NCI-H187 treated with DMSO at 0.1 percent for 48 hours (cell line): Measurements from ENCODE around the gene RCOR3.
A peak's percentile ranks its signal among the peaks of the same experiment; 100 is the strongest.
"Not testable (repeated sequence)": the region's sequence is repeated elsewhere in the genome, so short reads cannot be mapped to it uniquely, and the experiment has no call there.

Source experiments
- DNase-seq: peaks from one replicate; lab custom pipeline; 2025; lab: John Stamatoyannopoulos, UW

Gene RCOR3

DNA sequence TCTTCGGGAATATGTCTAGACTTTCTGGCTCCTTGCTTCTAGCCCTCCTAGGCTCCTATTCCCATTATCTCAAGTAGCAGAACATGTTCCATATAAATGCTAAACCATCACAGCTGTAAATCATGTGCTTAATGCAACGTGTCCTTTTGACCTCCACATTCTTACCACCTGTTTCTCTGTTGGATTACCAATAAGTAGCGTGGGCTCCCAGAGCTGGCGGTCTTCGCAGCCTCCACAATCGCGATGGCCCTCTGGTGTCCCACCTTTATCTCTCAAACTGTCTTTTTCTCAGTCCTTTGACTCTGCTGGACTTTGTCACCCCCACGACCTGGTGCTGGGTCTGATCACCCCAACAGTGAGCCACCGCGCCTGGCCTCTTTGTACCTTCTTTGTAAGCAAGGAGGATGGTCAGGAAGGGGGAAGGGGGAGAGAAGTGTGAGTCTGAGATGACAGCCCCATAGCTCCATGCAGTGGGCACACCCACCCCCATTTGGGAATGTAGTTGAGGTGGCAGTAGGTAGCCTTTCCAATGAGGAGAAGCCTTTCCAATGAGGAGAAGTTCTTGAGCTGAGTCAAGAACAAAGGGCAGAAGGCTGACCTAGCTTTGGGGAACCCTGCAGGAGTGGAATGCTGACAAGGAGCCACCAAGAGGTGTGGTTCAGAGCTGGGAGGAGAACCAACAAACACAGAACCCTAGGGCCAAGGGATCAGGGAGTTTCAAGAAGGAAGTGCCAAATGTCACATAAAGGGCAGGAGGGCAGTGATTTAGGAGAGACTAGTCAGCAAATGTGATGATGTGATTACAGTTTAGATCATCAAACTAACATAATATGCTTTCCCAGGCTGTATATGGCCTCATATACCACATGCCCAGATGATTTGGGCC, 81.7 kb downstream of the RCOR3 start:
- no peak for DNase-seq

- no peak for DNase-seq
These were observed 82.8 kb downstream of the RCOR3 start for GRCh38 chr1:211341999-211342398.

DNA sequence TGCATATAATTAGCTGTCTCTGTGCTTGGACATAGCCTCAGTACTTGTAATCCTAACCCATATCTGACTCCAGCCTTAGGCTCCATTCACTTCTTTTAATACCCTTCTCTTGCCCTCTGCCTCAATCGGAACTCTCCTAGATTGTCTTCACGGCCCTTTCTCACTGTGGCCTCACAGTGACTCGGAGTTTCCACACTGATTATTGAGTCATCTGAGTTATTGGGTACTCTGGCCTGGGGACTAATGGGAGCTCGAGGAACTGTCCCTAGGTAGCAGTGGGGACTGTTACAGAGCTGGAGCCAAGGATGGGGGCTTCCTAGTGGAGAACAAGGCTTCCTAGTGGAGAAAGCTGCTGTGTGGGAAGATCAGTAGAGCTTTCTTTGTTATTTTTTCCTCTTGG, 84.4 kb downstream of the RCOR3 start:
- DNase-seq = no peak

DNA sequence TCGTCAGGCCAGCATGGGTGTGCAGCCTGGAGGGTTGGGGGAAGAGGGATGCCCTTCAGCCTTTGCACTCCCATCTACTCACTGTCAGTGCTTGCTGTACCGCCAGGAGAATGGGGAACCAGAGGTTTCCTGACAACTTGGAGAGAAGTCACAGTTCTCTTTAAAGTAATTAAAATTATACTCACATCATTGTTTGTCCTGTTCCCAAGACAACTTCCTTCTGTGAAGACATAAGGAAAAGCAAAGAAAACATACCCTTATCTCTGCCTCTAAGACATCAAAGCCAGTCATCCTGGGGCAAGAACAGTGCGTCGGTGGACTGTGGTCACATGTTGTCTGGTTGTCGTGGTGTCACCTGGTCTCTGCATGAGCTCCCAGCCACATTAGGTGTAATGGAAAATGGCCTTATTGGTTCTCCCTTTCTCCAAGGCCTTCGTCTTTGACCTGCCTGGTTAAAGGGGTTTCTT, 85.0 kb downstream of the RCOR3 start:
- DNase-seq = no peak

DNA sequence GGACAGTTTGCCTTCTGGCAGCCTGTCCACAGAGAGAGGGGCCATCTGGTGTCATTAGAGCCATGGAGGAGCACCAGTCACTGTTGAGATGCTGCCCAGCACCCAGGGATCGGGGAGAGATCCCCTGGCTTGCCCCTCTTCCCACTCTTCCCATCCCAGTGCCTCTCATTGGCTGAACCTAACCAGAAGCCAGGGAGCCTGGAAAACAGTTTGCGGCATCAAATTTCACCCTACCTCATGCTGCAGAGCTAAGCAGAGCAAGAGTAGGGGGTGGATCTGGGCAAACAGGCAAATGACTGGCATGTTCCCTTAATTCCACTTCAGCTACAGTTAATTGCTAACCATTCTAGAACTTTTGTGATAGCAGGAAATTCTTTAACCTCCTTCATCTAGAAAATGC, 86.6 kb downstream of the RCOR3 start:
- DNase-seq = no peak

- DNase-seq = peak; percentile 86
These were observed 88.1 kb downstream of the RCOR3 start for GRCh38 chr1:211347077-211347844.

DNA sequence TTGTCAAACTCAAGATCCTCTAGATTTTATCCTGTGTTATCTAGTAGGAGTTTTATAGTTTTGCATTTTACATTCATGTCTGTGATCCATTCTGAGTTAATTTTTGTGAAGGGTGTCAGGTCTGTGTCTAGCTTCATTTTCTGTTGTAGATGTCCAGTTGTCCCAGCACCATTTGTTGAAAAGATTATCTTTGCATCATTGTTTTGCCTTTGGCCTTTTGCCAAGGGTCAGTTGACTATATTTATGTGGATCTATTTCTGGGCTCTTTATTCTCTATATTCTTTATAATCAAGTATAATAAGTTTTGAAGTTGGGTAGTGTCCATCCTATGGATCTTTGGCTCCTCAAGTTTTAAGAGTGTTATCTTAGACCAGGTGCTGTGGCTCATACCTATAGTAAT, 89.4 kb downstream of the RCOR3 start:
- no peak for DNase-seq

DNA sequence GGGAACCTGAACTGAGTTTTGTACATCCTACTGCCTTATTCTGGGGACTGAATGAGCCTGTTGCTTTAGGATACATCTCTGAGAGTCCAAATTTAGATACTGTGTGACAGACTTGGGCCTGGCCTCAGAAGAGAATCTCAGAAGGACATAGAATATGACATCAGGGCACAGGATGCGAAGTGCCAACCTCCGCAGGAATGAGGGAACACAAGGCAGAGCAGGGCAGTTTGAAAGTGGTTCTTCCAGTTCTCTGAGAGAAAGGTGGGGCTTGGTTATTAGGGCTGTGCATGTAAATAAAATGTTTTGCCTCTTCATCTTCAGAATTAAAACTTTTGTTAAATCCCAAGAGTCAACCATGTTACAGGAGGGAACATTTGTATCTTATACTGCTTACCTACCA, 90.6 kb downstream of the RCOR3 start:
- DNase-seq = no peak

DNA sequence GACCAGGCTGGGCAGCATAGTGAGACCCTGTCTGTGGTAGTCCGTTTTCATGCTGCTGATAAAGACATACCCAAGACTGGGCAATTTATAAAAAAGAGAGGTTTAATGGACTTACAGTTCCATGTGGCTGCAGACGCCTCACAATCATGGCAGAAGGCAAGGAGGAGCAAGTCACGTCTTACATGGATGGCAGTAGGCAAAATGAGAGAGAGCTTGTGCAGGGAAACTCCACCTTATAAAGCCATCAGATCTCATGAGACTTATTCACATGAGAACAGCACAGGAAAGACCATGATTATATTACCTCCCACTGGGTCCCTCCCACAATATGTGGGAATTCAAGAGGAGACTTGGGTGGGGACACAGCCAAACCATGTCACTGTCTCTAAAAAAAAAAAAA, 92.9 kb downstream of the RCOR3 start:
- DNase-seq = not testable (repeated sequence)

- no peak for DNase-seq
These were observed 93.3 kb downstream of the RCOR3 start for GRCh38 chr1:211352465-211352864.

- no peak for DNase-seq
These were observed 93.9 kb downstream of the RCOR3 start for GRCh38 chr1:211352985-211353515.

DNA sequence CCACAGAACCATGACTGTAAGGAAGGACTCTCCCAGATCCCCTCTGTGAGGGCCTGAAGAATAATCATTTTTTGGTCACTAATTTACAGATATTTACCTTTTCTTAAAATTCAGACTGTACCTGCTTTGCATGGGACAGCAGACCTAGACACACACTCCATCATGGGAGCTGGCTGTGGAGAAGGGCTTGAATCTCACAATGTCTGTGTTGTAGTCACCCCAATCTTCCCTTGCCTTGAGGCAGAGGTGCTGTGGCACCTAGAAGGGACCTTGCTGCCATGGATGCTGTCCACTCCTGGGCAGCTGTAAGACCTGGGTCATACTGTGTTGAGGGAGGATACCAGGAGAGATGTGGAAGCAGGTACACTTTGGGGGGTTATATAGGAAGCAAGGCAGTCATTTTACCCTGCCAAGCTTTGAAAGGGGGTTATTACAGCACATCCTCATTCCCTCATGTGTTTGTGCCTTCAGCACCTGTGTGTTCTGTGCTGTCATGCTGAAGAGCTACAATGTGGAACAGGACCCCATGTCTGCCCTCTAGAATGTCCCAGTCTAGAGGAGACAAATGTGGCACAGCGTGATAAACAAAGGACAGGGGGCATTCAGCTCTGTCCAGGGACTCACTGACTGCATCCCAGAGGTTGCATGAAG, 94.5 kb downstream of the RCOR3 start:
- no peak for DNase-seq

GRCh38 chr1:211355873-211356272, 96.7 kb downstream of the RCOR3 start:
- no peak for DNase-seq

DNA sequence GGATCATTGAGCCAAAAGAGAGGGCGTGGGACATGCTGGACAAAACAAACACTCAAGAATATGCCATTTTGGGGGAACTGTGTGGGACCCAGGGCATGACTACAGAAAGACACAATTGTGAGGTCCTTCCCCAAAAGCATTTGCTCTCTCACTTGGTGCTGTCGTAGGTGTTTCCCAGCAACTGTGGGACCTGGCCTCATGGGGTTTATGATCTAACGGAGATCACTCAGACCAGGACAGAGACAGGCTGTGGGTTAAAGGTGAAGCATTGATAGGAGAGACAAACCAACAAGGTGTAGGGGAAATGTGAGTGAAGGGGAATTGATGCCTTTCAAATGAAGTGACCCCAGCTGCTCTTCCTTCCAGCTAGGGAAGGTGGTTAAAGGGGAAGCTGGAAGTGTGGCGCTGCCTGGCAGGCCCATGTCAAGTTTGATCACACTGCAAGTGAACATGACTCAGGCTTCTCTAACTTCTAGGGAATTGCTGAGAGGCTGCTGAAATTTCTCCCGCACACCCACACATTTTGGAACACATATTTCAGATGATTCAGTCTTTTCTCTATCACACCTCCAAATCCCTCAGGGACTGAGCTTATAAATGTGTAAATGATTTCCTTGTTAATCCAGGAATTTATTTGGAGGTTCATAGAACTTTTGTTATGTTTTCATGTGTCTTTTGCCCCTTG, 97.7 kb downstream of the RCOR3 start:
- DNase-seq = no peak

DNA sequence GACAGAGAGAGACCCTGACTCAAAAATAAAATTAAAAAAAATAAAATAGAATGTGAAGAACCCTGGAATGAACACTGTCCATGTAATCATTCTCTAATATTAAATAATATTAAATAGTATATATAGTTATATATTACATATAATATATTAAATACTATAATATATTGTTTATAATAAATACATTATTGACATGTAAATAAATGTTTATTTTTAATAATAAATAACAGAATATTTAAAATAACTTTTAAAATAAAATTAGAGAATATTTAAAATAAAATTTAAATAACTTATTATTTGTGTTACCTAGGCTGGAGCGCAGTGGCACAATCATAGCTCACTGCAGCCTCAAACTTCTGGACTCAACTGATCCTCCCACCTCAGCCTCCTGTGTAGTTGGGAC, 99.5 kb downstream of the RCOR3 start:
- no peak for DNase-seq

- DNase-seq = no peak
These were observed 100.7 kb downstream of the RCOR3 start for GRCh38 chr1:211359876-211360275.

DNA sequence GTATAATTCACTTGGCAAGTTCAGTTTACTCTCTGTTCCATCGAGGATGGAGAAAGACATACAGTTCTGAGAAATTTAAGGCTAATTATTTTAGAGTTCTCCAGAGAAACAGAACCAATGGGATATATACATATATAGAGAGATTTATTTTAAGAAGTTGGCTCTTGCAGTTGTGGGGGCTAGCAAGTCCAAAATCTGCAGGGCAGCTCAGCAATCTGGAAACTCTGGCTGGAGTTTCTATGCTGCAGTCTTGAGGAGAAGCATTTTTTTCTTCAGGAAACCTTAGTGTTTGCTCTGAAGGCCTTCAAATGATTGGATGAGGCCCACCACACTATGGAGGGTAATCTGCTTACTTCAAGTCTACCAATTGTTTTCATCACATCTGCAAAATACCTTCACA, 102.0 kb downstream of the RCOR3 start:
- no peak for DNase-seq
